SU-DHL-6 (cell line): ENCODE results near the gene RTL5.
A peak's percentile ranks its signal among the peaks of the same experiment; 100 is the strongest.

Experiments used
- H2AFZ ChIP-seq: fragments of 200-600 bp; sonication (generic); 2 replicates; pipeline ENCODE4 v1.6.1; 2014; ENCODE audit warnings: low read depth, mild to moderate bottlenecking, moderate library complexity, mixed read lengths, antibody characterized with exemption, low read length; ENCODE audit not compliant: severe bottlenecking
- H3F3A ChIP-seq: fragments of 200-600 bp; shearing (Covaris generic); 2 replicates; pipeline ENCODE4 v1.6.0; 2016; ENCODE audit warnings: antibody characterized with exemption, mild to moderate bottlenecking; ENCODE audit not compliant: insufficient read depth
- H3K27ac ChIP-seq: fragments of 200-600 bp; sonication (generic); 2 replicates; pipeline ENCODE4 v1.5.1; 2016; ENCODE audit warnings: low read depth, mild to moderate bottlenecking, low read length, moderate library complexity, mixed read lengths
- H3K27me3 ChIP-seq: fragments of 200-600 bp; sonication (generic), shearing (Covaris generic); 2 replicates; pipeline ENCODE4 v1.6.0; 2014; ENCODE audit warnings: mild to moderate bottlenecking, low read length
- H3K36me3 ChIP-seq: fragments of 200-600 bp; sonication (generic); 2 replicates; pipeline ENCODE4 v1.6.1; 2014; ENCODE audit warnings: mild to moderate bottlenecking, low read length, mixed read lengths
- H3K4me2 ChIP-seq: fragments of 300-600, 200-600 bp; shearing (Covaris generic), sonication (generic); 2 replicates; pipeline ENCODE4 v1.6.0; 2014; ENCODE audit warnings: low read length, low read depth, mild to moderate bottlenecking; ENCODE audit not compliant: poor library complexity, severe bottlenecking
- H3K4me3 ChIP-seq: fragments of 200-600 bp; sonication (generic); 2 replicates; pipeline ENCODE4 v1.5.1; 2014; ENCODE audit warnings: antibody characterized with exemption, low read length, mild to moderate bottlenecking, mixed read lengths; ENCODE audit not compliant: insufficient read depth, poor library complexity, severe bottlenecking
- H3K79me2 ChIP-seq: fragments of 200-600 bp; sonication (generic); 2 replicates; pipeline ENCODE4 v1.6.1; 2014; ENCODE audit warnings: mild to moderate bottlenecking, low read length, moderate library complexity; ENCODE audit not compliant: insufficient read depth
- H3K9ac ChIP-seq: fragments of 200-600 bp; sonication (generic); 2 replicates; pipeline ENCODE4 v1.7.0; 2014; ENCODE audit warnings: mild to moderate bottlenecking, low read length
- H3K9me2 ChIP-seq: fragments of 200-600 bp; sonication (generic); replicated peaks from 2 replicates; pipeline ENCODE4 v1.6.1; 2014; ENCODE audit warnings: low read length; ENCODE audit not compliant: insufficient read depth
- H3K9me3 ChIP-seq: fragments of 200-600 bp; sonication (generic); 2 replicates; pipeline ENCODE4 v1.6.1; 2014; ENCODE audit warnings: low read length, mixed read lengths; ENCODE audit not compliant: insufficient read depth
- H4K20me1 ChIP-seq: fragments of 200-600 bp; sonication (generic); 2 replicates; pipeline ENCODE4 v1.6.1; 2014; ENCODE audit warnings: low read depth, mild to moderate bottlenecking, antibody characterized with exemption, low read length, moderate library complexity, mixed read lengths
- CTCF ChIP-seq: fragments of 200-600 bp; sonication (generic); IDR thresholded peaks from one replicate; pipeline ENCODE4 v1.5.1; 2017; ENCODE audit warnings: antibody characterized with exemption, mild to moderate bottlenecking, low read length, moderate library complexity; ENCODE audit not compliant: insufficient read depth, poor library complexity, severe bottlenecking
- EZH2phosphoT487 ChIP-seq: fragments of 200-600 bp; sonication (generic), shearing (Covaris generic); conservative IDR thresholded peaks from 2 replicates; pipeline ENCODE4 v1.6.1; 2018; ENCODE audit warnings: mild to moderate bottlenecking, antibody characterized with exemption, low read length, moderate library complexity, mixed read lengths

RTL5 gene

GRCh38 chrX:72127332-72127731, 4.4 kb downstream of the RTL5 start:
- Histone ChIP-seq H3K4me3 (no peak overlapping the region), H3K4me2 (no peak overlapping the region), H2AFZ (no peak overlapping the region), H3K27ac (no peak overlapping the region), H3F3A (no peaks in the 10 kb centered on the region), H3K9ac (no peak overlapping the region), H3K9me2 (no peaks in the 10 kb centered on the region), H3K9me3 (no peaks in the 10 kb centered on the region), H3K27me3 (no peaks in the 10 kb centered on the region), H4K20me1 (no peaks in the 10 kb centered on the region), H3K79me2 (no peaks in the 10 kb centered on the region), H3K36me3 (no peaks in the 10 kb centered on the region)
- TF ChIP-seq EZH2phosphoT487 (no peak), CTCF (no peak)

- no peak overlapping the region for H3K9ac ChIP-seq
- H3K4me3 ChIP-seq, result no peak overlapping the region
- H3K27ac ChIP-seq, result no peak overlapping the region
- H3K79me2 ChIP-seq, result no peaks in the 10 kb centered on the region
- no peaks in the 10 kb centered on the region for H3K9me3 ChIP-seq
- H4K20me1 ChIP-seq, result no peaks in the 10 kb centered on the region
- H3K9me2 ChIP-seq, result no peaks in the 10 kb centered on the region
- H3K27me3 ChIP-seq, result no peaks in the 10 kb centered on the region
- H3F3A ChIP-seq, result no peaks in the 10 kb centered on the region
- no peak overlapping the region for H3K4me2 ChIP-seq
- no peak for TF ChIP-seq EZH2phosphoT487
- peak; percentile 41 for TF ChIP-seq CTCF
- H3K36me3 ChIP-seq, result no peaks in the 10 kb centered on the region
- H2AFZ ChIP-seq, result no peak overlapping the region
These were observed 5.1 kb downstream of the RTL5 start for GRCh38 chrX:72126539-72127140.

GRCh38 chrX:72126048-72126415, 5.7 kb downstream of the RTL5 start:
- H3K36me3 ChIP-seq, result no peaks in the 10 kb centered on the region
- H3K4me2 ChIP-seq, result no peak overlapping the region
- H3K9me3 ChIP-seq, result no peaks in the 10 kb centered on the region
- no peak for TF ChIP-seq CTCF
- no peak for TF ChIP-seq EZH2phosphoT487
- H2AFZ ChIP-seq, result no peak overlapping the region
- H3K4me3 ChIP-seq, result no peak overlapping the region
- no peaks in the 10 kb centered on the region for H3F3A ChIP-seq
- H3K27ac ChIP-seq, result no peak overlapping the region
- no peaks in the 10 kb centered on the region for H3K79me2 ChIP-seq
- no peaks in the 10 kb centered on the region for H4K20me1 ChIP-seq
- no peak overlapping the region for H3K9ac ChIP-seq
- H3K9me2 ChIP-seq, result no peaks in the 10 kb centered on the region
- H3K27me3 ChIP-seq, result no peaks in the 10 kb centered on the region
